Neural progenitor cell (in vitro differentiated cells): ENCODE data around the gene RGMA. TPM values are rescaled to one million over a fixed set of nuclear protein-coding genes. Genes with fewer than 3 reads are reported as not detected.

Source experiments
- DNase-seq: peaks from one replicate; pipeline ENCODE4 v3.0.0-alpha.2; 2016; ENCODE audit warnings: low spot score
- H2AFZ ChIP-seq: fragments of 200-600 bp; sonication (generic); replicated peaks from 2 replicates; pipeline ENCODE4 v1.6.1; 2016; ENCODE audit warnings: antibody characterized with exemption
- H3F3A ChIP-seq: fragments of 200-600 bp; sonication (generic); 2 replicates; pipeline ENCODE4 v1.6.1; 2016; ENCODE audit warnings: antibody characterized with exemption, low read depth
- H3K27ac ChIP-seq: fragments of 200-600 bp; sonication (generic); 2 replicates; pipeline ENCODE4 v1.5.1; 2016; ENCODE audit warnings: mild to moderate bottlenecking
- H3K27me3 ChIP-seq: fragments of 200-600 bp; sonication (generic); 2 replicates; pipeline ENCODE4 v1.6.1; 2016; ENCODE audit warnings: mild to moderate bottlenecking, moderate library complexity
- H3K36me3 ChIP-seq: fragments of 200-600 bp; sonication (generic); 2 replicates; pipeline ENCODE4 v1.5.1; 2016
- H3K4me1 ChIP-seq: fragments of 200-600 bp; sonication (generic); 2 replicates; pipeline ENCODE4 v1.6.1; 2016; ENCODE audit warnings: mixed run types
- H3K4me2 ChIP-seq: fragments of 200-600 bp; sonication (generic); 2 replicates; pipeline ENCODE4 v1.6.1; 2016
- H3K4me3 ChIP-seq: fragments of 200-600 bp; sonication (generic); 2 replicates; pipeline ENCODE4 v1.5.1; 2016
- H3K79me2 ChIP-seq: fragments of 200-600 bp; sonication (generic); 2 replicates; pipeline ENCODE4 v1.6.1; 2016; ENCODE audit warnings: low read depth
- H3K9ac ChIP-seq: fragments of 200-600 bp; sonication (generic); 2 replicates; pipeline ENCODE4 v1.6.1; 2016
- H3K9me3 ChIP-seq: fragments of 200-600 bp; sonication (generic); 2 replicates; pipeline ENCODE4 v1.5.1; 2016; ENCODE audit warnings: low read depth
- H4K20me1 ChIP-seq: fragments of 200-600 bp; sonication (generic); 2 replicates; pipeline ENCODE4 v1.6.1; 2016; ENCODE audit warnings: low read depth
- H3K27ac Mint-ChIP-seq: 3 replicates; pipeline ENCODE4 v1.8.0; 2021; ENCODE audit warnings: mixed read lengths
- H3K27me3 Mint-ChIP-seq: 2 replicates; pipeline ENCODE4 v1.8.0; 2022; ENCODE audit warnings: low read depth, mild to moderate bottlenecking, inconsistent platforms, moderate library complexity, mixed read lengths; ENCODE audit not compliant: insufficient read depth
- H3K36me3 Mint-ChIP-seq: 3 replicates; pipeline ENCODE4 v1.8.0; 2021; ENCODE audit warnings: mixed read lengths
- H3K4me1 Mint-ChIP-seq: 3 replicates; pipeline ENCODE4 v1.8.0; 2021; ENCODE audit warnings: mixed read lengths
- H3K4me3 Mint-ChIP-seq: 3 replicates; pipeline ENCODE4 v1.8.0; 2021; ENCODE audit warnings: mild to moderate bottlenecking, moderate library complexity, mixed read lengths
- H3K9me3 Mint-ChIP-seq: 3 replicates; pipeline ENCODE4 v1.8.0; 2020; ENCODE audit warnings: mixed read lengths
- EZH2 ChIP-seq: fragments of 200-600 bp; sonication (generic); IDR thresholded peaks from 2 replicates; pipeline ENCODE4 v1.6.1; 2017; ENCODE audit warnings: antibody characterized with exemption, mild to moderate bottlenecking, moderate library complexity
- EZH2phosphoT487 ChIP-seq: fragments of 200-600 bp; sonication (generic); IDR thresholded peaks from 2 replicates; pipeline ENCODE4 v1.6.1; 2017; ENCODE audit warnings: antibody characterized with exemption
- total RNA-seq: library from RNA; depleted of rRNA; stranded (reverse); fragments of >200 nt; gene quantifications from 2 replicates; pipeline ENCODE4 v1.2.3, GENCODE V29; 2015; ENCODE audit warnings: low replicate concordance
- TF ChIP-seq, protein P1 (sequence below): fragments of 200-600 bp; sonication (generic); IDR thresholded peaks from 2 replicates; pipeline ENCODE4 v1.5.1; 2017; ENCODE audit warnings: antibody characterized with exemption, mild to moderate bottlenecking

RGMA gene
- total RNA-seq, 1 donor from 2014 or later, result 41.4 TPM

DNA sequence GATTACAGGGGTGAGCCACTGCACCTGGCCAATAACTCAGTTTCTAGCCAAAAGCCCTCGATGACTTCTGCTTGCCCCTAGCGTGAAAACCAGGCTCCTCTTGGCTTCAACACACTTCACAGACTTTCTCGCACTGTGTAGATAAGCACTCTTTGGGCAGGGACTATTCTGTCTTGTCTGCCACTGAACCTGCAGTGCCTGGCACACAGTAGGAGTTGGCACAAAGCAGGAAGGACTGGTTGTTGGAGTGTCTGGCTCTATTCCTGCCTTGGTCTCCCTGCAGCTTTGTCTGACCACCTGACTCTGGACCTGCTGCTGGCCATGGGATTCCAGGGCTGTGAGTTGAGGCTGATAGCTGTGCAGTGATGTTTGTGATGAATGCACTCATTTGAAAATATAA, 46.4 kb upstream of the RGMA start:
- Histone ChIP-seq H3K79me2 (no peaks in the 10 kb centered on the region), H3K9ac (no peak overlapping the region), H3K36me3 (no peaks in the 10 kb centered on the region), H3K9me3 (no peaks in the 10 kb centered on the region), H3K4me1 (peaks cover 33% of the 10 kb centered on the region), H4K20me1 (no peaks in the 10 kb centered on the region), H2AFZ (no peak overlapping the region), H3F3A (peaks cover 17% of the 10 kb centered on the region), H3K27me3 (no peaks in the 10 kb centered on the region), H3K27ac (no peak overlapping the region), H3K4me3 (no peak overlapping the region), H3K4me2 (no peak overlapping the region)
- Mint-ChIP-seq H3K9me3 (peaks cover 9% of the 10 kb centered on the region), H3K4me1 (peaks cover 58% of the 10 kb centered on the region), H3K4me3 (peak overlapping the region; percentile 39), H3K27me3 (peaks cover 10% of the 10 kb centered on the region), H3K36me3 (peaks cover 4% of the 10 kb centered on the region), H3K27ac (peak overlapping the region; percentile 85)
- TF ChIP-seq, protein P1, sequence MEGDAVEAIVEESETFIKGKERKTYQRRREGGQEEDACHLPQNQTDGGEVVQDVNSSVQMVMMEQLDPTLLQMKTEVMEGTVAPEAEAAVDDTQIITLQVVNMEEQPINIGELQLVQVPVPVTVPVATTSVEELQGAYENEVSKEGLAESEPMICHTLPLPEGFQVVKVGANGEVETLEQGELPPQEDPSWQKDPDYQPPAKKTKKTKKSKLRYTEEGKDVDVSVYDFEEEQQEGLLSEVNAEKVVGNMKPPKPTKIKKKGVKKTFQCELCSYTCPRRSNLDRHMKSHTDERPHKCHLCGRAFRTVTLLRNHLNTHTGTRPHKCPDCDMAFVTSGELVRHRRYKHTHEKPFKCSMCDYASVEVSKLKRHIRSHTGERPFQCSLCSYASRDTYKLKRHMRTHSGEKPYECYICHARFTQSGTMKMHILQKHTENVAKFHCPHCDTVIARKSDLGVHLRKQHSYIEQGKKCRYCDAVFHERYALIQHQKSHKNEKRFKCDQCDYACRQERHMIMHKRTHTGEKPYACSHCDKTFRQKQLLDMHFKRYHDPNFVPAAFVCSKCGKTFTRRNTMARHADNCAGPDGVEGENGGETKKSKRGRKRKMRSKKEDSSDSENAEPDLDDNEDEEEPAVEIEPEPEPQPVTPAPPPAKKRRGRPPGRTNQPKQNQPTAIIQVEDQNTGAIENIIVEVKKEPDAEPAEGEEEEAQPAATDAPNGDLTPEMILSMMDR, result no peak
- TF ChIP-seq EZH2phosphoT487 (no peak), EZH2 (no peak)
- DNase-seq, result no peak

DNA sequence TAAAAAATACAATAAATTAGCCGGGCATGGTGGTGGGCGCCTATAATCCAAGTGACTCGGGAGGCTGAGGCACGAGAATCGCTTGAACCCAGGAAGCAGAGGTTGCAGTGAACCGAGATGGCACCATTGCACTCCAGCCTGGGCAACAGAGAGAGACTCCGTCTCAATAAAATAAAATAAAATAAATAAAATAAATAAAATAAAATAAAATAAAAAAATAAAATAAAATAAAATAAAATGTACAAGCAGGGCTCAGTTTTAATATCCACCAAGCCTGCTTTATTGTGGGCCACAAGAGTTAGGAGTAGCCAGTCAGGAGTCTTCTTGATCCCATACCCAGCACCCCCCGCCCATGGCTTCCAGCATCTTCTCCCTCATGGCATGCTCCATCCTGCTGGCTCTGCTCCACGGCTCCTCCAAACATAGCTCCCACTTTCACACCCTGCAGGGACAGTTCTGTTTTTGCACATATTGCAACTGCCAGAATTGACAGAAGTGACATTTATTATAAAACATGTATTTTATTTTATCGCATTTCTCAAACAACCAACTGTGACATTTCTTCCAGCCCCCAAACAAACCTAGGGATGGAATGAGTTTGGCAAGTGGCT, 42.6 kb upstream of the RGMA start:
- Histone ChIP-seq H2AFZ (no peak overlapping the region), H3K4me3 (no peak overlapping the region), H3F3A (peaks cover 7% of the 10 kb centered on the region), H3K36me3 (no peaks in the 10 kb centered on the region), H3K4me1 (peaks cover 28% of the 10 kb centered on the region), H4K20me1 (no peaks in the 10 kb centered on the region), H3K79me2 (no peaks in the 10 kb centered on the region), H3K4me2 (no peak overlapping the region), H3K9ac (no peak overlapping the region), H3K27me3 (no peaks in the 10 kb centered on the region), H3K9me3 (no peaks in the 10 kb centered on the region), H3K27ac (no peak overlapping the region)
- Mint-ChIP-seq H3K4me1 (peaks cover 45% of the 10 kb centered on the region), H3K36me3 (peaks cover 2% of the 10 kb centered on the region), H3K9me3 (no peaks in the 10 kb centered on the region), H3K27ac (no peak overlapping the region), H3K4me3 (no peak overlapping the region), H3K27me3 (peaks cover 7% of the 10 kb centered on the region)
- DNase-seq, result no peak
- TF ChIP-seq, protein P1, result no peak
- TF ChIP-seq EZH2, result no peak
- TF ChIP-seq EZH2phosphoT487, result no peak

DNA sequence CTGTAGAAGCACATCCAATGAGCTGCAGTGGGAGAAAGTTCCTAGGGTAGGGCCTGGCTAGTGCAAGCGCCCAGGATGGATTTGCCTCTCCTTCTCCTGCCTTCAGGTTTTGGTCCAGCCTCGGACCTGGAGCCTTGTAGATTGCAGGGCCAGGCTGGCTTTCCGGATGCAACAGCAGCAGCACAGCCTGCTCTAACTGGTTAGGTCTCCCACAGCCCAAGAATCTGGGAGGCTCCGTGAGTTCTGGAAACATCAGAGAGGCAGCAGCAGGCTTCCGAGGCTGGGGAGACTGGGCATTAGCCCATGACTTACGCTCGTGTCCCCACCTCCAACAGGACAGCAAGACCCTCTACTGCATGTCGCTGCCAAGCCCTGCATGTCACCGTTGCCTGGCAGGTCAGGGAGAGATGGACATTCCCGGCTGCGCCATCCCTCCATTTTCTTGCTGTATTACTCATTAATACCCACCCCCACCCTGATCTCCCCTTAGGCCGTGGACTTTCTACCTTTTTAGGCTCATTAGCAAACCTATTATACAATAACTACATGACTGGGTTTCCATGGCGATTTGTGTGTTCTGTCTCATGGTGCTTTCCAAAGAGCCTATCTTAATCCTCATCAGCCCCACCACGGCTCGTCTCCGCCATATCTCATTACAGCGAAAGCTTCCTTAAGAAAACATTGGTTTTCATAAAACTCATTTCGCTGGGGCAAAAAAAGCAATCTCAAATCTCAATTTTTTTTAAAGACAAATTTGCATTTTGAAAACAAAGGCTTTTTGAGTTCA, 40.9 kb upstream of the RGMA start:
- Histone ChIP-seq H2AFZ (no peak overlapping the region), H3K4me2 (no peak overlapping the region), H3K9me3 (no peaks in the 10 kb centered on the region), H3F3A (no peaks in the 10 kb centered on the region), H3K79me2 (no peaks in the 10 kb centered on the region), H3K4me3 (no peak overlapping the region), H3K27me3 (no peaks in the 10 kb centered on the region), H3K4me1 (peaks cover 19% of the 10 kb centered on the region), H4K20me1 (no peaks in the 10 kb centered on the region), H3K36me3 (no peaks in the 10 kb centered on the region), H3K27ac (no peak overlapping the region), H3K9ac (no peak overlapping the region)
- H3K36me3 Mint-ChIP-seq, result peaks cover 3% of the 10 kb centered on the region
- TF ChIP-seq EZH2 (no peak), EZH2phosphoT487 (no peak)
- TF ChIP-seq, protein P1, result no peak
- H3K4me3 Mint-ChIP-seq, result no peak overlapping the region
- no peak overlapping the region for H3K27ac Mint-ChIP-seq
- H3K4me1 Mint-ChIP-seq, result peaks cover 44% of the 10 kb centered on the region
- peaks cover 2% of the 10 kb centered on the region for H3K9me3 Mint-ChIP-seq
- DNase-seq, result no peak
- peaks cover 2% of the 10 kb centered on the region for H3K27me3 Mint-ChIP-seq
